PFSK-1 (cell line): Measurements from ENCODE around the gene CTNNBL1.

Source experiments
- FOXP2 ChIP-seq: optimal IDR thresholded peaks from 2 replicates; pipeline ENCODE3; 2011; ENCODE audit warnings: borderline replicate concordance, control low read depth, inconsistent platforms; ENCODE audit not compliant: insufficient read depth; ENCODE audit errors: extremely low read length, extremely low read depth
- POLR2AphosphoS5 ChIP-seq: IDR thresholded peaks from 2 replicates; pipeline ENCODE4 v1.6.1; 2012; ENCODE audit warnings: low read depth, mild to moderate bottlenecking, control low read depth, low read length, moderate library complexity
- REST ChIP-seq, 2 experiments: IDR thresholded peaks; 2 replicates each; pipeline versions ENCODE4 v1.6.1 to v1.8.0; 2011 to 2012; ENCODE audit warnings: low read depth in 2 of 2, low read length in 2 of 2, control low read depth in 1 of 2, inconsistent platforms in 1 of 2, mild to moderate bottlenecking in 1 of 2, moderate library complexity in 1 of 2; ENCODE audit not compliant: insufficient read depth in 1 of 2
- SIN3A ChIP-seq: IDR thresholded peaks from 2 replicates; pipeline ENCODE4 v1.6.1; 2012; ENCODE audit warnings: mild to moderate bottlenecking, low read length, moderate library complexity, borderline replicate concordance; ENCODE audit not compliant: insufficient read depth
- TAF1 ChIP-seq: IDR thresholded peaks from 2 replicates; pipeline ENCODE4 v1.6.1; 2012; ENCODE audit warnings: low read length, control low read depth, borderline replicate concordance; ENCODE audit not compliant: insufficient read depth

CTNNBL1 gene

GRCh38 chr20:37669062-37669772 is 24.6 kb upstream of the CTNNBL1 start:
- TF ChIP-seq FOXP2, result no peak
- 0 out of 4 replicates have a peak, but pooled peaks of 1 of the 2 experiments have one; percentile 13 for TF ChIP-seq REST (IDR thresholded peaks at IDR 0.05; ENCODE audit: insufficient read depth in 1 of 2, low read depth in 2 of 2, low read length in 2 of 2)

GRCh38 chr20:37669773-37670236 is 24.0 kb upstream of the CTNNBL1 start:
- no peak for TF ChIP-seq REST (IDR thresholded peaks at IDR 0.05; ENCODE audit: insufficient read depth in 1 of 2, low read depth in 2 of 2, low read length in 2 of 2)
- no peak for TF ChIP-seq SIN3A
- TF ChIP-seq FOXP2, result no peak

GRCh38 chr20:37670351-37670791 is 23.5 kb upstream of the CTNNBL1 start:
- TF ChIP-seq FOXP2 (no peak), TAF1 (no peak), SIN3A (no peak), REST (IDR thresholded peaks at IDR 0.05; ENCODE audit: insufficient read depth in 1 of 2, low read depth in 2 of 2, low read length in 2 of 2) (no peak), POLR2AphosphoS5 (no peak)

DNA sequence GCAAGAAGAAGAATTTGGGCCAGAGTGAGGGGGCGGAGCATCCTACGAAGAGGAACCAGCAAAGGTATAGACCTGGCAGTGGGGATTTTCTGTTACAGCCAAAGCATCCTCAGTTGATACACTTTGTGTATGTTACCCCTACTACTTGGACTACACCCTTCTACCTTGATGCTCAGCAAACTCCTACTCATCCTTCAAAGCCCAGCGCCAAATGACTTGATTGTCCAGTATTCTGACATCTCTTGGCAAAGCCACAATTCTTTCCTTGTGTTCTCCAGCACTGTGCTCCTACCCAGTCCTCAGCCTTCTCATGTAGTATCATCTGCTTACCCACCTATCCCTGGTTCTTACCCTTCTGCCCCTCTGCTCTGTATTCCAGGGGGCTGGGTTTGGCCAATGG is 21.7 kb upstream of the CTNNBL1 start:
- TF ChIP-seq TAF1 (no peak), POLR2AphosphoS5 (no peak), FOXP2 (no peak), REST (IDR thresholded peaks at IDR 0.05; ENCODE audit: insufficient read depth in 1 of 2, low read depth in 2 of 2, low read length in 2 of 2) (no peak), SIN3A (no peak)

GRCh38 chr20:37673444-37673843 is 20.4 kb upstream of the CTNNBL1 start:
- TF ChIP-seq POLR2AphosphoS5 (no peak), REST (IDR thresholded peaks at IDR 0.05; ENCODE audit: insufficient read depth in 1 of 2, low read depth in 2 of 2, low read length in 2 of 2) (no peak), TAF1 (no peak), FOXP2 (no peak), SIN3A (no peak)
